H9 (cell line): ENCODE measurements around the gene LINC01488. TPM values are rescaled to one million over a fixed set of nuclear protein-coding genes. Genes with fewer than 3 reads are reported as not detected.

Experiments used
- DNase-seq: peaks from one replicate; pipeline ENCODE4 v3.0.0-alpha.2; 2017
- H2AFZ ChIP-seq: one replicate; pipeline ENCODE4 v1.6.1; 2013; ENCODE audit warnings: mild to moderate bottlenecking, low read length, control low read depth, moderate library complexity
- H2AK5ac ChIP-seq: 2 replicates; pipeline ENCODE4 v1.6.1; 2013; ENCODE audit warnings: low read length, control low read depth, mixed read lengths; ENCODE audit not compliant: insufficient read length
- H2BK120ac ChIP-seq: one replicate; pipeline ENCODE4 v1.6.1; 2013; ENCODE audit warnings: low read depth, mild to moderate bottlenecking, low read length, control low read depth, inconsistent platforms; ENCODE audit not compliant: poor library complexity, severe bottlenecking
- H2BK12ac ChIP-seq: 2 replicates; pipeline ENCODE4 v1.6.1; 2013; ENCODE audit warnings: low read length, control low read depth, mixed read lengths, low read depth; ENCODE audit not compliant: insufficient read length
- H2BK15ac ChIP-seq: 2 replicates; pipeline ENCODE4 v1.6.1; 2013; ENCODE audit warnings: low read depth, low read length, control low read depth
- H2BK20ac ChIP-seq: one replicate; pipeline ENCODE4 v1.6.1; 2013; ENCODE audit warnings: low read depth, mild to moderate bottlenecking, low read length, control low read depth, inconsistent platforms; ENCODE audit not compliant: poor library complexity, severe bottlenecking
- H2BK5ac ChIP-seq: 2 replicates; pipeline ENCODE4 v1.6.1; 2013; ENCODE audit warnings: low read length, control low read depth, mixed read lengths; ENCODE audit not compliant: insufficient read length
- H3K14ac ChIP-seq: 2 replicates; pipeline ENCODE4 v1.6.1; 2013; ENCODE audit warnings: low read length, control low read depth; ENCODE audit not compliant: insufficient read depth
- H3K18ac ChIP-seq: 2 replicates; pipeline ENCODE4 v1.6.1; 2013; ENCODE audit warnings: low read depth, mild to moderate bottlenecking, mixed read lengths, low read length, control low read depth; ENCODE audit not compliant: insufficient read length
- H3K23ac ChIP-seq: 2 replicates; pipeline ENCODE4 v1.6.1; 2013; ENCODE audit warnings: low read length, control low read depth, mixed read lengths, low read depth; ENCODE audit not compliant: insufficient read length
- H3K23me2 ChIP-seq: 2 replicates; pipeline ENCODE4 v1.6.1; 2013; ENCODE audit warnings: low read depth, mild to moderate bottlenecking, mixed read lengths, low read length, control low read depth; ENCODE audit not compliant: insufficient read length, poor library complexity, severe bottlenecking
- H3K27ac ChIP-seq: 2 replicates; pipeline ENCODE4 v1.5.1; 2013; ENCODE audit warnings: low read length, control low read depth, mixed read lengths, low read depth; ENCODE audit not compliant: insufficient read length
- H3K27me3 ChIP-seq: 2 replicates; pipeline ENCODE4 v1.6.1; 2013; ENCODE audit warnings: low read length, control low read depth, inconsistent platforms; ENCODE audit not compliant: insufficient read depth
- H3K4ac ChIP-seq: 2 replicates; pipeline ENCODE4 v1.6.1; 2013; ENCODE audit warnings: low read depth, mild to moderate bottlenecking, control low read depth, inconsistent platforms, low read length, moderate library complexity
- H3K4me1 ChIP-seq: 2 replicates; pipeline ENCODE4 v1.6.1; 2013; ENCODE audit warnings: low read length, control low read depth, inconsistent platforms; ENCODE audit not compliant: insufficient read depth
- H3K4me2 ChIP-seq: 2 replicates; pipeline ENCODE4 v1.6.1; 2013; ENCODE audit warnings: low read length, control low read depth, mixed read lengths; ENCODE audit not compliant: insufficient read length, insufficient read depth
- H3K56ac ChIP-seq: 2 replicates; pipeline ENCODE4 v1.6.1; 2013; ENCODE audit warnings: low read depth, mild to moderate bottlenecking, mixed read lengths, low read length, control low read depth; ENCODE audit not compliant: insufficient read length
- H3K79me1 ChIP-seq: 2 replicates; pipeline ENCODE4 v1.6.1; 2013; ENCODE audit warnings: low read depth, mild to moderate bottlenecking, moderate library complexity, low read length, control low read depth, inconsistent platforms; ENCODE audit not compliant: insufficient read depth, poor library complexity, severe bottlenecking
- H3K79me2 ChIP-seq: 2 replicates; pipeline ENCODE4 v1.6.1; 2013; ENCODE audit warnings: low read length, control low read depth, inconsistent platforms; ENCODE audit not compliant: insufficient read depth
- H3K9ac ChIP-seq: 2 replicates; pipeline ENCODE4 v1.6.1; 2013; ENCODE audit warnings: low read length, control low read depth, mixed read lengths; ENCODE audit not compliant: insufficient read length; ENCODE audit errors: extremely low read depth
- H3K9me3 ChIP-seq: one replicate; pipeline ENCODE4 v1.6.1; 2013; ENCODE audit warnings: low read depth, low read length, inconsistent platforms; ENCODE audit not compliant: control insufficient read depth
- H3T11ph ChIP-seq: one replicate; pipeline ENCODE4 v1.6.1; 2013; ENCODE audit warnings: mild to moderate bottlenecking, low read length, control low read depth, inconsistent platforms
- H4K20me1 ChIP-seq: one replicate; pipeline ENCODE4 v1.6.1; 2013; ENCODE audit not compliant: control insufficient read depth, insufficient read length, insufficient read depth
- H4K5ac ChIP-seq: 2 replicates; pipeline ENCODE4 v1.6.1; 2013; ENCODE audit warnings: low read depth, mild to moderate bottlenecking, mixed read lengths, low read length, control low read depth; ENCODE audit not compliant: insufficient read length
- H4K8ac ChIP-seq: replicated peaks from 2 replicates; pipeline ENCODE4 v1.6.1; 2013; ENCODE audit warnings: low read length, control low read depth, mixed read lengths, low read depth; ENCODE audit not compliant: insufficient read length
- H4K91ac ChIP-seq: 2 replicates; pipeline ENCODE4 v1.6.1; 2013; ENCODE audit warnings: low read depth, mild to moderate bottlenecking, moderate library complexity, mixed read lengths, low read length, control low read depth; ENCODE audit not compliant: insufficient read length
- H3K27ac Mint-ChIP-seq, 3 experiments: 2 replicates in 2 of 3; 3 replicates in 1 of 3; pipeline ENCODE4 v1.8.0; 2020 to 2021; ENCODE audit warnings: mixed read lengths in 3 of 3, mild to moderate bottlenecking in 1 of 3, moderate library complexity in 1 of 3
- H3K27me3 Mint-ChIP-seq: 2 replicates; pipeline ENCODE4 v1.8.0; 2021; ENCODE audit warnings: low read depth, mild to moderate bottlenecking, moderate library complexity, mixed read lengths
- H3K36me3 Mint-ChIP-seq, 3 experiments: 2 replicates in 2 of 3; 3 replicates in 1 of 3; pipeline ENCODE4 v1.8.0; 2020 to 2021; ENCODE audit warnings: low read depth in 3 of 3, mixed read lengths in 3 of 3; ENCODE audit not compliant: insufficient read depth in 1 of 3
- H3K4me1 Mint-ChIP-seq, 2 experiments: 2 replicates each; pipeline ENCODE4 v1.8.0; 2020; ENCODE audit warnings: mixed read lengths in 2 of 2
- H3K4me3 Mint-ChIP-seq, 2 experiments: 2 replicates in 1 of 2; 3 replicates in 1 of 2; pipeline ENCODE4 v1.8.0; 2020 to 2021; ENCODE audit warnings: mild to moderate bottlenecking in 2 of 2, mixed read lengths in 2 of 2, moderate library complexity in 1 of 2
- H3K9me3 Mint-ChIP-seq, 2 experiments: 2 replicates in 1 of 2; 3 replicates in 1 of 2; pipeline ENCODE4 v1.8.0; 2020; ENCODE audit warnings: mild to moderate bottlenecking in 2 of 2, mixed read lengths in 2 of 2, moderate library complexity in 1 of 2
- CTCF ChIP-seq: fragments of 200-600 bp; sonication (generic); conservative IDR thresholded peaks from 3 replicates; pipeline ENCODE4 v1.8.0; 2021; ENCODE audit warnings: antibody characterized with exemption, mild to moderate bottlenecking
- WGBS: extraction: QIAGEN DNeasy Blood & Tissue Kit; methylation state at CpG from one replicate; pipeline ENCODE4 v1.1.7; 2013; ENCODE audit warnings: missing lambda C conversion rate, low lambda C conversion rate, mixed read lengths; ENCODE audit not compliant: insufficient read length; ENCODE audit errors: extremely low coverage; 5-methylcytosine and 5-hydroxymethylcytosine counted together
- total RNA-seq: library from RNA; stranded (reverse); gene quantifications from 2 replicates; pipeline ENCODE4 v1.2.1, GENCODE V29; 2021

The LINC01488 gene
- total RNA-seq, 1 experiment from 2014 or later = not detected

GRCh38 chr11:69474736-69475135 lies 6.7 kb upstream of the LINC01488 start:
- no peak for DNase-seq
- no peak overlapping the region for H4K5ac ChIP-seq
- H2BK20ac ChIP-seq = no peak overlapping the region
- no peak overlapping the region for H2BK15ac ChIP-seq
- no peak overlapping the region for H2BK120ac ChIP-seq
- no peaks in the 10 kb centered on the region for H3K23me2 ChIP-seq
- Mint-ChIP-seq H3K4me1 (peaks cover 24 to 29% of the 10 kb centered on the region in 2 experiments), H3K4me3 (no peak overlapping the region; a peak in 1 of 5 replicates), H3K27ac (no peak overlapping the region), H3K36me3 (peaks cover 6 to 8% (median 8%) of the 10 kb centered on the region in 3 experiments; a peak in 6 of 7 replicates), H3K9me3 (peaks cover 7% of the 10 kb centered on the region in 2 experiments; a peak in 4 of 5 replicates), H3K27me3 (peaks cover 62% of the 10 kb centered on the region)
- no peak overlapping the region for H2AFZ ChIP-seq
- H3K27me3 ChIP-seq = no peaks in the 10 kb centered on the region
- H3K79me1 ChIP-seq = no peaks in the 10 kb centered on the region
- H3K56ac ChIP-seq = no peak overlapping the region
- H3T11ph ChIP-seq = no peak overlapping the region
- no peak overlapping the region for H3K9ac ChIP-seq
- H3K18ac ChIP-seq = no peak overlapping the region
- no peak overlapping the region for H4K8ac ChIP-seq
- H4K20me1 ChIP-seq = no peaks in the 10 kb centered on the region
- H3K4ac ChIP-seq = no peak overlapping the region
- no peaks in the 10 kb centered on the region for H3K79me2 ChIP-seq
- no peak overlapping the region for H3K23ac ChIP-seq
- WGBS = no CpG with 5 or more reads among the region's 9 CpGs
- H3K27ac ChIP-seq = no peak overlapping the region
- H2AK5ac ChIP-seq = no peak overlapping the region
- no peak overlapping the region for H2BK5ac ChIP-seq
- peaks cover 3% of the 10 kb centered on the region; the same call in 1 of the 2 replicates for H3K4me1 ChIP-seq
- H3K4me2 ChIP-seq = no peak overlapping the region
- no peak overlapping the region for H4K91ac ChIP-seq
- no peak for TF ChIP-seq CTCF
- H3K14ac ChIP-seq = no peak overlapping the region
- no peak overlapping the region for H2BK12ac ChIP-seq
- no peaks in the 10 kb centered on the region for H3K9me3 ChIP-seq
